Fibroblast of mammary gland (primary cell): Measurements from ENCODE around the gene SDHA.

ENCODE experiments used
- DNase-seq: peaks from one replicate; pipeline ENCODE4 v3.0.0-alpha.2; 2010; ENCODE audit warnings: low read depth
- H3K4me3 ChIP-seq: 2 replicates; pipeline ENCODE4 v1.5.1; 2011; ENCODE audit warnings: low read depth, mild to moderate bottlenecking, low read length, moderate library complexity; ENCODE audit not compliant: control insufficient read depth
- CTCF ChIP-seq: conservative IDR thresholded peaks from 2 replicates; pipeline ENCODE4 v1.5.1; 2011; ENCODE audit warnings: low read depth, low read length, inconsistent platforms; ENCODE audit not compliant: control insufficient read depth, insufficient read depth

Gene SDHA

DNA sequence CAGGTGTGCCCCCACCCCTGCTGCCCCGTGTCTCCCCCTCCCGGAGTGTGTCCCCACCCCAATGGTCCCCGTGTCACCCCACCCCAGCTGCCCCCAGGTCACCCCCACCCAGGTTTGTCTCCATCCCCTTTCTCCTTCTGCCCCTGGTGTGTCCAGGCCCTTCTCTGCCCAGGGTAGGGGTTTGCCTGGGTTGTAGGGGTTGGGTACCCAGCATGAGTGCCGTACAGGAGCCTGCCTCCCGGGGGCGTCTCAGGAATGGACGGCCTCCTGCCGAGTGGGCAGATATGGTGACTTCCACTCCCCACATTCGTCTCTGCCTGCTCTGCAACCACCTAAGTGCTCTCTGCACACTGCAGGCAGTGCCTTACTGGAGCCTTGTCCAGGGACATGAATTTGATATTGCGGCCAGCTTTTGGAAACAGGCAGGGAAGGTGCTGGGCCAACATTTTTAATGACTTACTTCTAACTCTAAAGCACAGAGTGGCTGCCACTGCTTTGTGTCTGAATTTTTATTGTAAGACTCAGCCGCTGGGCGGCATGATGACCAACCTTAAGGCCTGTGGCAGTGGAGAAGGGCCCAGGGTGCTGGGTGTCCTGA is 20.1 kb upstream of the SDHA start:
- no peak for DNase-seq
- TF ChIP-seq CTCF: no peak
- H3K4me3 ChIP-seq: no peak overlapping the region

DNA sequence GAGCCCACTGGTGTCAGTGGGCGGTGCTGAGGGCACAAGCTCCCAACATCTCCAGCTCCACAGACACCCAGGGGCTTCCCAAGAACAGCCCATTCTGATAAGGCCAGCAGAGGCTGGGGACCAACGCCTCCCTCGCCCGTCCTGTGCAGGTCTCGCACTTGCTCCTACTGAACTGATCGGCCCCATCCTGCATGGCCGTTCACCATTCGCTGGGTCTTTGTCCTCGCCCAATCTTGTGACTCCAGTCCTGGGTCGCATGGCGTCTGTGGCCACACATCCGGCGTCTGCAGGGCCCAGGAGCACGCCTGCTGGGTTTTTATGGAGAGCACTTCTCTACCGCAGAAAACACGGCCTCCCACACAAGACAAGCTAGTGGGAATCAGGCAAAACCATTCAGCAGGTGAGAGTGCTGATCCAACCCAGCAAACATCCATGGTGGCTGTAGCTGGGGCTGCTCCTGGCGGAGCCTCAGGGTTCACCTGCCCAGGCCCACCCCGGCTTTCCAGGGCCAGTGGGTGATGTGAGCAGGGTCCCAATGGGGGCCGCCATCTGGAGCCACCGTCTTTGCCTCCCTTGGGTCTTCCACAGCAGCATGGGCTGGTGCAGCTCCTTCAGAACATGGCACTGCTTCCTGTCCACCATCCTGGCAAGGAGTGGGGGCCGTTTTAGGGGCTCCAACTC is 19.5 kb upstream of the SDHA start:
- no peak overlapping the region for H3K4me3 ChIP-seq
- no peak for TF ChIP-seq CTCF
- DNase-seq: no peak

- no peak overlapping the region for H3K4me3 ChIP-seq
- no peak for DNase-seq
- no peak for TF ChIP-seq CTCF
Measured at GRCh38 chr5:199197-199949, 18.7 kb upstream of the SDHA start.

- H3K4me3 ChIP-seq: no peak overlapping the region
- no peak for TF ChIP-seq CTCF
- no peak for DNase-seq
Measured at GRCh38 chr5:199950-200645, 18.0 kb upstream of the SDHA start.

DNA sequence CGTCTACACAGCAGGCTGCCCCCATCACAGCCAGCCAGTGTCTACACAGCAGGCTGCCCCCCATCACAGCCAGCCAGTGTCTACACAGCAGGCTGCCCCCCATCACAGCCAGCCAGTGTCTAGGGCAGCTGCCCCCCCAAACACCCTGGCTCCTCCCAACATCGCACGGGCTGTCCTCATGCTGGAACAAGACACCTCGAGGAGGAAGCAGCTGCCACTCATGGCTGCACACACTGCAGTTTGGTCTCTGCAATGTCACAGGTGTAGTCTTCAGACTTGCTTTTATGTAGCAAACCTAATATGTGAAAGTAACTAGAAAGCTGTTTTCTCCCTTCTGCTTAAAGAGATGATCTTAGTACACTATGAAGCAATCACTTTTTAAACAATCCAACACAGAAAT is 17.1 kb upstream of the SDHA start:
- DNase-seq: no peak
- no peak overlapping the region for H3K4me3 ChIP-seq
- no peak for TF ChIP-seq CTCF

- TF ChIP-seq CTCF: no peak
- DNase-seq: no peak
- H3K4me3 ChIP-seq: no peak overlapping the region
Measured at GRCh38 chr5:201672-202071, 16.4 kb upstream of the SDHA start.
